Measurements from ENCODE around the gene ASTN2. TPM values are rescaled to one million over a fixed set of nuclear protein-coding genes. Genes with fewer than 3 reads are reported as not detected.

ASTN2 gene
- total RNA-seq, 1 donor = 5.6 TPM

GRCh38 chr9:117232281-117232680 is 182.6 kb downstream of the ASTN2 start:
- TF ChIP-seq CTCF (IDR thresholded peaks at IDR 0.05; ENCODE audit: insufficient read depth, low read length) = no peak
- DNase-seq (ENCODE audit: low read depth) = no peak
- H3K4me3 ChIP-seq (ENCODE audit: low read depth, low read length) = no peak overlapping the region

- no peak for DNase-seq (ENCODE audit: low read depth)
- H3K4me3 ChIP-seq (ENCODE audit: low read depth, low read length) = no peak overlapping the region
- TF ChIP-seq CTCF (IDR thresholded peaks at IDR 0.05; ENCODE audit: insufficient read depth, low read length) = no peak
Measured at GRCh38 chr9:117231012-117231411, 183.8 kb downstream of the ASTN2 start.

GRCh38 chr9:117224695-117225094 is 190.2 kb downstream of the ASTN2 start:
- no peak overlapping the region for H3K4me3 ChIP-seq (ENCODE audit: low read depth, low read length)
- no peak for DNase-seq (ENCODE audit: low read depth)

GRCh38 chr9:117218951-117219350 is 195.9 kb downstream of the ASTN2 start:
- no peak for TF ChIP-seq CTCF (IDR thresholded peaks at IDR 0.05; ENCODE audit: insufficient read depth, low read length)
- no peak for DNase-seq (ENCODE audit: low read depth)
- H3K4me3 ChIP-seq (ENCODE audit: low read depth, low read length) = no peak overlapping the region

More at GRCh38 chr9:117224695-117225094, 190.2 kb downstream of the ASTN2 start:
- no peak for TF ChIP-seq CTCF (IDR thresholded peaks at IDR 0.05; ENCODE audit: insufficient read depth, low read length)

GRCh38 chr9:117214416-117214815 is 200.4 kb downstream of the ASTN2 start:
- no peak for DNase-seq (ENCODE audit: low read depth)
- H3K4me3 ChIP-seq (ENCODE audit: low read depth, low read length) = no peak overlapping the region
- TF ChIP-seq CTCF (IDR thresholded peaks at IDR 0.05; ENCODE audit: insufficient read depth, low read length) = no peak

- no peak for DNase-seq (ENCODE audit: low read depth)
- H3K4me3 ChIP-seq (ENCODE audit: low read depth, low read length) = no peak overlapping the region
- TF ChIP-seq CTCF (IDR thresholded peaks at IDR 0.05; ENCODE audit: insufficient read depth, low read length) = no peak
Measured at GRCh38 chr9:117211280-117211679, 203.6 kb downstream of the ASTN2 start.

- no peak for TF ChIP-seq CTCF (IDR thresholded peaks at IDR 0.05; ENCODE audit: insufficient read depth, low read length)
- DNase-seq (ENCODE audit: low read depth) = no peak
Measured at GRCh38 chr9:117205806-117206205, 209.1 kb downstream of the ASTN2 start.

More at GRCh38 chr9:117205806-117206205, 209.1 kb downstream of the ASTN2 start:
- H3K4me3 ChIP-seq (ENCODE audit: low read depth, low read length) = no peak overlapping the region

Measured in fibroblast of the aortic adventitia (primary cell).